Stimulated activated CD4-positive, alpha-beta T cell treated with anti-CD3 and anti-CD28 coated beads, Interleukin-12 subunit alpha, Interleukin-12 subunit beta, amount 100 ng/mL, for 4 hours (primary cell): ENCODE data around the gene DOHH.

Experiments
- DNase-seq: peaks from one replicate; pipeline ENCODE4 v3.0.0-alpha.2; 2020

Gene DOHH

GRCh38 chr19:3499738-3500428 lies 591 bp downstream of the DOHH start:
- DNase-seq, result no peak

DNA sequence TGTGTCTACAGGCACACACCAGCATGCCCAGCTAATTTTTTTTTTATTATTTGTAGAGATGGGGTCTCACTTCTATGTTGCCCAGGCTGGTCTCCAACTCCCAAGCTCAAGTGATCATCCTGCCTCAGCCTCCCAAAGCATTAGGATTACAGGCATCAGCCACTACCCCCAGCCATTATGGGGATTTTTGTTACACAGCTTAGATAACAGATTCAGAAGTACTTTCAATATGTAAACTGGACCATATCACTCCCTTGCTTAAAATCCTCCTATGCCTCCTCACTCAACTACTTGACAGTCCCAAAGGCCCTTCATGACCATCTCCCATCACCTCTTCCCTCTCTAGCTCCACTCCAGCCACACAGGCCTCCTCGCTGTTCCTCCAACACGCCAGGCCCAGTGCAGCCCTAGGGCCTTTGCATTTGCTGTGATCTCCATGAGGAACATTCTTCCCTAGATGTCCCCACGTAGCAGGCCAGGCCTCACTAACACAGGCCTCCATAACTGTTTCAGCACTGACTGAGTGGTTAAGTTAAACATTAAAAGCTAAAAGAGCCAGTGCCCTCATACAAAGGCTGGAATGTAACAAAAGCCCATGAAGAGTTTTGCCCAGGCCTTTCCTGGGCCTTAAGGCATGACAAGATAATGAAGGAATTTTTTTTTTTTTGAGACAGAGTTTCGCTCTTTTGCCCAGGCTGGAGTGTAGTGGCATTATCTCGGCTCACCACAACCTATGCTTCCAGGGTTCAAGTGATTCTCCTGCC lies 2.5 kb downstream of the DOHH start:
- no peak for DNase-seq

DNA sequence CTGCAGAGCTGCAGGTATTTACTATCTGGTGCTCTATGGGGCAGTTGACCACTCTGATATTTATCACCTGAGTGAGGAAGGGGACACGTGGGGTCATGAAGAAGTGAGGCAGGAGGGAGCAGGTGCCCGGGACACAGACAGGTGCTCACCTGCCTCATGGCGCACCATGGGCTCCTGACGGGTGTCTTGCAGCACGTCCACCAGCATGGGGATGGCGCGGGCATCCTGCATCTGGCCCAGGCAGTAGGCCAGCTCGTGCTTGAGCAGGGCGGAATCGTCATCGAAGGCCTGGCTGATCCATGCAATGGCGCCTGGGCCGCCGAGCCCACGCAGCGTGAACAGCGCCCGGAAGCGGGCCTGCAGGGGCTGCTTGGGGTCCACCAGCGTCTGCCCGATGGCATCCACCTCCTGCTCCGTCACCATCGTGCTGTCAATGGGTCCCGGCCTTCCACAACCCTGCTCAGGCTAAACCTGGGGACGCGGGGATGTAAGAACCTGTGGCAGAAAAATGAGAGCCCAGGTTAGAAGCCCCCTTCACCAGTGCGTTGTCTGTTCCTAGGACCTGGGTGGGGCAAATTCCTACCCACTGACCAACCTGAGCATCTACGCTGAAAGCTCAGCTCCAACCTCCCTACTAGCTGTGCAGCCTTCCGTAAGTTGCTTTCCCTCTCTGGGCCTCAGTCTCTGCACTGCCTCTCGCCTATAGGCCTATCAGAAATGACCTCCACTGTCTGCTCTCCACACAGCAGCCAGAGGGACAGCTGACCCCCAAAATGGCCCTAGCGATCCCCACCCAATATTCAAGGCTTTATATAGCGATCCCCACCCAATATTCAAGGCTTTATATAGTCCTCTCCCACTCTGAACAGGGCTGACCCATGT lies 3.8 kb downstream of the DOHH start:
- no peak for DNase-seq

GRCh38 chr19:3494559-3494958 lies 5.9 kb downstream of the DOHH start:
- peak; percentile 49 for DNase-seq

DNA sequence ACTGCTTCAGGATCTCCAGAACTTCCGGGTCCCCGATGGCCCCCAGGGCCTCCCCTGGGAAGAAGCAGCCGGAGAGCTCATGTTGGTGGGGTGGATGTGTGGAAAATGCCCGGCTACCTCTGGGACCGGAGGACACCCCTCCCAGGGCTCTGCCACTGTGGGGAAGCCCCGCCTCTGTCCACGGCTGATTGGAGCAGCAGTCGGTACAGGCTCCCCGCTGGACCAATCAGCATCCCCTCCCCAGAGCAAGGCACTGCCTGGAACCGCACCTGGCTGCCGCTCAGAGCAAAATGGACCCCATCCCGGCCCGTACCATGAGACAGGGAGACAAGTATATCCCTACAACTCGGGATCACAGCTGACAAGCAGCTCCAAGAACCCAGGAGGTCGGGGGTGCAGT lies 6.4 kb downstream of the DOHH start:
- DNase-seq, result peak; percentile 25

DNA sequence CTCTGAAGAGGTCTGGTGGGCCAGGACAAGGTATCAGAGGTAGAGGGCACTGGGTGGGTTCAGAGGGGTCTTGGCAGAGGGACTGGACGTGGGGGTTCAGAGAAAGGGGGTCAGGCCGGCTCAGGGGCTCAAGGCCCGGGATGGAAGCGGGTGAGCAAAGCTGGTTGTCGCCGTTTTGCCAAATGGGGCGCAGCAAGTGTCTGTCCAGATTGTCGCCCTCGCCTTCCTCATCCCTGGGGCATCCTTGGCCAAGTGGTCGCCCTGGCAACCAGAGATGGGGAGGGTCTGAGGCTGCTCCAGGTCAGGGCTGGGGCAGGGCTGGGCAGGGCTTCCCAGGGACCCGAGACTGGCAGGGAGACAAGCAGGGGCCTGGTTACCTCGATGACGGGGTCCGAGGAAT lies 6.8 kb downstream of the DOHH start:
- DNase-seq, result no peak

DNA sequence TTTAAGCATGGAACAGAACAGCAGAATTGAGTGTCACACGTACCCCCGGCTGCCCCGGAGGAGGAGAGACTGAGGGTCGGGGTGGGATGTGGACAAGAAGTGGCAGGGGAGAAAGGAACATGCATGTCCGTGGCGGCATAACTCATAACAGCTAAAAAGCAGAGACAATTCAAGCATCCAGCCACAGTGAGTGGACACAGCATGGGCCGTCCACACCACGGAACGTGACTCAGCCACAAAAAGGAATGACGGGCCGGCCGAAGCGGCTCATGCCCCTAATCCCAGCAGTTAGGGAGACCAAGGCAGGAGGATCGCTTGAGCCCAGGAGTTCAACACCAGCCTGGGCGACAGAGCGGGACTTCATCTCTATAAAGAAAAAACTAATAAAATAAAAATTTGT lies 7.6 kb downstream of the DOHH start:
- no peak for DNase-seq

GRCh38 chr19:3492131-3492839 lies 8.2 kb downstream of the DOHH start:
- no peak for DNase-seq

DNA sequence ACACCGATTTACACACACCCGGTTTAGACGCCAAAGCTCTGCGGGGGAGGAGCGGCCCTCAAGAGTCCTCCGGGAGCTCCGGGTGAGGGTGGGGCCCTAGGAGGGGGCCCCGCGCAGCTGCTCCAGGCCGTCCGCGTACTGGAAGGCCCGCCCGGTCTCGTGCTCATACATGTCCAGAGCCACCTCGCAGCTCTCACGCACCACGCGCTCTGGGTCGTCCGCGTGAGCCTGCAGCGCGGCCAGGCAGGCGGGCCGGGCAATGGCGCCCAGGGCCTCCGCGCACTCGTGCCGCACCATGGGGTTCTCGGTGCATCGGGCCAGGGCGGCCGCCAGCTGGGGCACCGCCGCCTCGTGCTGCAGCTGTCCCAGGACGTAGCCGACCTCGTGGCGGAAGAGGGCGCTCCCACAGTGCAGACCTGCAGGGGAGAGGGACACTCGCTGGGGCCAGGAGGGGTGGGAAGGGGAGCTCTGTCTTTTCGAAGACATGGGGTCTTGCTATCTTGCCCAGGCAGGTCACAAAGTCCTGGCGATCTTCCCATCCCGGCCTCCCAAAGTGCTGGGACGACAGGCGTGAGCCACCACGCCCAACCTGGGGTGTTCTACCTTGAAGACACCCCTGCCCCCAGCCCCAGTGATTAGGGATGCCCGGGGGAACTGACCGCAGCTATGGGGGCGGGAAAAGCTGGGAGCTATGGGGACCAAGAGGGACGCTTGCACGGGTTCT lies 8.9 kb downstream of the DOHH start:
- DNase-seq, result no peak

DNA sequence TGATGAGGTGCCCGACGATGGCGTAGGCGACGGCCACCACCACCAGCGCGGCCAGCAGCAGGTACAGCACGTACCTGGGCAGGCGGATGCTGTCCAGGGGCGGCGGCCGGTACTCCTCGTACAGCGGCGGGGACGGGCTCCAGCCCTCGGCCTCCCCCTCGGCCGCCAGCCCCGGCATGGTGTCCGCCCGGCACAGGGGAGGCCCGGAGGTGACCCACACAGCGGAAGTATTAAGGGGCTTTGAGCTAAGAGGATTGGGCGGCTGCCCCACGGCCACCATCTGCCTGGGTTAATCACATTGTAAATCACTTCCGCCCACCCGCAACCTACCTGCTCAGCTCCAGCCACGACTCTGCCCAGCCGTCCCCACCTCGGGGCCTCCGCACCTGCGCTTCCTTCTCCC lies 17.2 kb downstream of the DOHH start, which contains the start of gene SMIM44:
Gene SMIM44, minus strand, starts transcription at position 216 of the 403 bp plus-strand sequence. Its CDS starts 38 bp downstream, at position 178.
- no peak for DNase-seq

- no peak for DNase-seq
Observed at GRCh38 chr19:3482507-3483225, 17.8 kb downstream of the DOHH start.

GRCh38 chr19:3481241-3482090 lies 19.0 kb downstream of the DOHH start:
- DNase-seq, result no peak

DNA sequence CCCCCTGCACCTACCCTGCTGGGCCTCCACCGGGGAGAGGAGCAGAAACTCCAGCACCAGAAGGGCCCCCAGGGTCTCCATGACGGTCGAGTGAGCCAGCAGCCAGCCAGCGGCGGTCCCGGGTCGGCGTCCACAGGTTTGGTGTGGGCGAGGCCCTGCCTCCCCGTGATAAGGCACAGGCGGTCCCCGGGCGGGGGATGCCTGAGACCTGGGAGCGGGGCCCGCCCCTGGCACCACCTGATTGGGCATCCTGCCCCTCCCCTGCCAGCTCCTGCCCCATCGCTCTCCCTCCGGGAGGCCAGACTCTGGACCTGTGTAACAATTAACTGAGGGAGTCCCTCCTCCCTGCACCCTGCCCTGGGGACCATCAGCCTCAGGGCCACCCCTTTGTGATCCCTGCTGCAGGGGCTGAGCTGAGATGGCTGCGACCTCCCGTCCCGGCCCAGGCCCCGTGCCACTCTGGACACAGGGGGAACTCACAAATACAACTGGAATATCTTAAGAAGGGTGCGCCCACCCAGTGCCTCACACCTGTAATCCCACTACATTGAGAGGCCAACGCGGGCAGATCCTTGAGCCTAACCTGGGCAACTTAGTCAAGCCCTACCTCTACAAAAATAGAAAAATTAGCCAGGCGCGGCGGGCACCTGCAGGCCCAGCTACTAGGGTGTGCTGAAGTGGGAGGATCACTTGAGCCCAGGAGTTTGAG lies 19.9 kb downstream of the DOHH start, which contains the start of gene SMIM24:
Gene SMIM24, minus strand, starts transcription at position 143 of the 709 bp plus-strand sequence. Its CDS starts 62 bp downstream, at position 81.
- no peak for DNase-seq

DNA sequence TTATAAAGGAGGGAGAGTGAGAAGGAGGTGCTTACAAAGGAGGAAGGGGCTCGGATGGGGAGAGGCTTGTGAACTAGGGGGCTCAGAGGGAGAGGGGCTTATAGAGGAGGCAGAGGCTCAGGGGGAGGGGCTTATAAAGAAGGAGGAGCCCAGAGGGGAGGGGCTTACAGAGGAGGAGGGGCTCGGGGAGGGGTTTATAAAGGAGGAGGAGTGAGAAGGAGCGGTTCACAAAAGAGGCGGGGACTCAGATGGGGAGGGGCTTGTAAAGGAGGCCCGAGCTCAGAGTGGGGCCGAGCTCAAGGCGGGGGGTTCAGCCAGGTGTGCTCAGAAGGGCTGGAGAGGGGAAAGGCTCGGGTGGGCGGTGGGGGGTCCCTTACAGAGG lies 20.6 kb downstream of the DOHH start:
- DNase-seq, result no peak

GRCh38 chr19:3479177-3479833 lies 21.2 kb downstream of the DOHH start:
- DNase-seq, result no peak

DNA sequence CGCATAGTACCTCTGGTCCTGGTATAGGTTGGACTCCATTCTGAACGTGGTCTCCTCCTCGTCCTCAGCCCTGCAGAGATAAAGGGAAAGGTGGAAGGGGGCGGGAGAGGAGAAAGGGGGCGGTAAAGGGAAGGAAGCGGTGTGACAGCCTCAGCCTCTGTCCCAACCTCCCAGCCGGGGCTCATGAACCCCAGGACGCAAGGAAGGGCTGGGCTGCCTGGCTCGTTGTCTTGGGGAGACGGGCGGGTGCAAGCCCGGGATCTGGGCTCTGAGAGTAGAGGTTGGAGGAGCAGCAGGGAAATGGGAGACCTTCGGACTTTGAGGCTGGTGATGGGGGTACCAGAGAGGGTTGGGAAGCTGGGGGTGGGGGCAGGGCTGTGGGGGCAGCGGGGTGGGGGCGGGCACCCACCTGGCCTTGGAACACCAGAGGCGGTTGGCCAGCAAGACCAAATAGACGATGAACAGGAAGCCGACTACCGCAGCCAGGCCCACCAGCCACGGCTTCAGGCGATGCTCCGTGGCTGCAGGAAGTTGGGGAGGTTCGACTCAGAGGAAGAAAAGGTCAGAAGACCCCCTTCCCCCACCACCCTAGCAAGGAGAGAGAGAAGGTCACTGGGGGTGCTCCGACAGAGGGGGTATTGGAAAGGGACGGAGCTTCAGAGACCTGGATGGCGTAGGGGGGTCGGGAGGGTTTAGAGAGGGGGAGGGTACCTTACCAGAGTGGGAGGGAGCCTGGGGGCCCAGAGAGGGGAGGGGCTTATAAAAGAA lies 21.9 kb downstream of the DOHH start:
- no peak for DNase-seq

GRCh38 chr19:3477951-3478350 lies 22.5 kb downstream of the DOHH start:
- no peak for DNase-seq

DNA sequence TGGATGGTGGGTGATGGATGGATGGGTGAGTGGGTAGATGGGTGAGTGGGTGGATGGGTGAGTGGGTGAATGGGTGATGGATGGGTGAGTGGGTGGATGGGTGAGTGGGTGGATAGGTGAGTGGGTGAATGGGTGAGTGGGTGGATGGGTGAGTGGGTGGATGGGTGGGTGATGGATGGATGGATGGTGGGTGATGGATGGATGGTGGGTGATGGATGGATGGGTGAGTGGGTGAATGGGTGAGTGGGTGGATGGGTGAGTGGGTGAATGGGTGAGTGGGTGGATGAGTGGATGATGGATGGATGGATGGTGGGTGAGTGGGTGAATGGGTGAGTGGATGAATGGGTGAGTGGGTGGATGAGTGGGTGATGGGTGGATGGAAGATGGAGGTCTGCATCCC lies 23.0 kb downstream of the DOHH start:
- no peak for DNase-seq
